Measurements from ENCODE around the gene EPSTI1. TPM values are rescaled to one million over a fixed set of nuclear protein-coding genes. Genes with fewer than 3 reads are reported as not detected.

EPSTI1 gene
- total and polyA plus RNA-seq, 10 of the 15 experiments (the other 5 are each of a cell fraction or from before 2014, with no cell fraction given), result 4.7 to 32.0 (median 24.2) TPM

- ChIA-PET POLR2A (no interaction called here), CTCF (no interaction called here), SMC1A (ENCODE audit: uncharacterized antibody, unreplicated experiment) (no interaction called here), RAD21 (ENCODE audit: unreplicated experiment) (no interaction called here)
- Histone ChIP-seq H3K4me2 (ENCODE audit: control insufficient read depth, insufficient read depth) (no peak overlapping the region), H3K9ac (ENCODE audit: control insufficient read depth, insufficient read depth, low read length) (no peak overlapping the region), H3K9me3 (replicated peaks; ENCODE audit: control insufficient read depth, insufficient read depth, low read length) (no peaks in the 10 kb centered on the region), H3K79me2 (ENCODE audit: control insufficient read depth, insufficient read depth, low read length) (no peaks in the 10 kb centered on the region), H3K4me3 (no peak overlapping the region), H2AFZ (ENCODE audit: control insufficient read depth, low read depth, low read length) (no peak overlapping the region), H4K20me1 (ENCODE audit: control insufficient read depth, insufficient read depth) (no peaks in the 10 kb centered on the region), H3K27me3 (replicated peaks in 1 of 2; ENCODE audit: control insufficient read depth in 2 of 2, insufficient read depth in 2 of 2, low read length in 1 of 2) (0 out of 4 replicates have a peak, but pooled peaks cover 0 to 3% of the 10 kb centered on the region in 2 experiments), H3K27ac (ENCODE audit: control insufficient read depth, insufficient read depth) (no peak overlapping the region), H3K4me1 (ENCODE audit: control insufficient read depth, insufficient read depth, low read length) (no peaks in the 10 kb centered on the region), H3K36me3 (ENCODE audit: control insufficient read depth in 2 of 2, insufficient read depth in 2 of 2, low read length in 1 of 2) (no peaks in the 10 kb centered on the region)
- no peak for TF ChIP-seq MYC (IDR thresholded peaks at IDR 0.05; ENCODE audit: insufficient read depth, insufficient read length, insufficient replicate concordance, low read length, severe bottlenecking)
- no peak for TF ChIP-seq RFX5 (IDR thresholded peaks at IDR 0.05; ENCODE audit: low read depth, low read length)
- no peak for FAIRE-seq
- no TSS peak for BruUV-seq (replicated peaks)
- in situ Hi-C loops (cut with MboI), result no loop called here
- intact Hi-C loops (cut with micrococcal nuclease; ENCODE audit: unreplicated experiment), result no loop called here
- WGBS (ENCODE audit: insufficient coverage, insufficient replicate concordance, low lambda C conversion rate, missing lambda C conversion rate), result 61% methylated on average over 3 of the region's 3 CpGs
- no peak for DNase-seq (ENCODE audit: low read depth, low spot score)
- ATAC-seq, result no peak
Measured at GRCh38 chr13:43008596-43008995, 16.6 kb upstream of the EPSTI1 start.

- H3K27ac ChIP-seq (ENCODE audit: control insufficient read depth, insufficient read depth), result no peak overlapping the region
- intact Hi-C loops (cut with micrococcal nuclease; ENCODE audit: unreplicated experiment) (no loop called here), in situ Hi-C loops (cut with MboI) (no loop called here)
- no peak overlapping the region for H3K9ac ChIP-seq (ENCODE audit: control insufficient read depth, insufficient read depth, low read length)
- H3K4me2 ChIP-seq (ENCODE audit: control insufficient read depth, insufficient read depth), result no peak overlapping the region
- H3K36me3 ChIP-seq (ENCODE audit: control insufficient read depth in 2 of 2, insufficient read depth in 2 of 2, low read length in 1 of 2), result no peaks in the 10 kb centered on the region
- ChIA-PET RAD21 (ENCODE audit: unreplicated experiment) (no interaction called here), POLR2A (interaction anchor here (0.7 to 1.3 kb wide), 2 partner anchors 16 to 17 kb away, joined by 3 to 5 read pairs; partner anchors contain the start of gene EPSTI1), SMC1A (ENCODE audit: uncharacterized antibody, unreplicated experiment) (interaction anchor here (1.0 to 1.1 kb wide), 3 partner anchors 9 to 21 kb away, joined by 3 to 9 read pairs (median 3); no protein-coding TSS in a partner anchor), CTCF (interaction anchor here (0.9 kb wide), 1 partner anchor 78 kb away, joined by 3 read pairs; no protein-coding TSS in a partner anchor)
- no peaks in the 10 kb centered on the region for H3K4me1 ChIP-seq (ENCODE audit: control insufficient read depth, insufficient read depth, low read length)
- DNase-seq (ENCODE audit: low read depth, low spot score) (no peak), FAIRE-seq (no peak), ATAC-seq (peak; percentile 28; the same call in 2 of the 3 replicates)
- no peak overlapping the region for H2AFZ ChIP-seq (ENCODE audit: control insufficient read depth, low read depth, low read length)
- H3K79me2 ChIP-seq (ENCODE audit: control insufficient read depth, insufficient read depth, low read length), result no peaks in the 10 kb centered on the region
- BruUV-seq (replicated peaks), result no TSS peak
- 11% methylated on average over 3 of the region's 3 CpGs for WGBS (ENCODE audit: insufficient coverage, insufficient replicate concordance, low lambda C conversion rate, missing lambda C conversion rate)
- H3K9me3 ChIP-seq (replicated peaks; ENCODE audit: control insufficient read depth, insufficient read depth, low read length), result no peaks in the 10 kb centered on the region
- no peaks in the 10 kb centered on the region for H4K20me1 ChIP-seq (ENCODE audit: control insufficient read depth, insufficient read depth)
- 0 out of 4 replicates have a peak, but pooled peaks cover 0 to 3% of the 10 kb centered on the region in 2 experiments for H3K27me3 ChIP-seq (replicated peaks in 1 of 2; ENCODE audit: control insufficient read depth in 2 of 2, insufficient read depth in 2 of 2, low read length in 1 of 2)
- H3K4me3 ChIP-seq, result no peak overlapping the region
- no peak for TF ChIP-seq RUNX3 (IDR thresholded peaks at IDR 0.05; ENCODE audit: low read length)
- no peak for TF ChIP-seq SMAD1 (IDR thresholded peaks at IDR 0.05; ENCODE audit: low read depth, partially characterized antibody)
- no peak for TF ChIP-seq TCF7 (IDR thresholded peaks at IDR 0.05; ENCODE audit: borderline replicate concordance)
- TF ChIP-seq PRDM15 (CRISPR knock-in tag; IDR thresholded peaks at IDR 0.05), result no peak
- TF ChIP-seq RFX5 (IDR thresholded peaks at IDR 0.05; ENCODE audit: low read depth, low read length), result no peak
- no peak for TF ChIP-seq PAX8 (IDR thresholded peaks at IDR 0.05)
- TF ChIP-seq POLR2A (IDR thresholded peaks at IDR 0.05; ENCODE audit: low read depth, low read length), result no peak
- no peak for TF ChIP-seq CHD4 (IDR thresholded peaks at IDR 0.05)
Measured at GRCh38 chr13:43006893-43007631, 15.0 kb upstream of the EPSTI1 start.

All from GM12878 (cell line).